ENCODE measurements around the gene NACC2. TPM values are rescaled to one million over a fixed set of nuclear protein-coding genes. Genes with fewer than 3 reads are reported as not detected.

Gene NACC2
- total and polyA plus RNA-seq, 2 donors (not counting 3 experiments of a cell fraction or from before 2014, with no cell fraction given) = 15.8 to 27.1 TPM

DNA sequence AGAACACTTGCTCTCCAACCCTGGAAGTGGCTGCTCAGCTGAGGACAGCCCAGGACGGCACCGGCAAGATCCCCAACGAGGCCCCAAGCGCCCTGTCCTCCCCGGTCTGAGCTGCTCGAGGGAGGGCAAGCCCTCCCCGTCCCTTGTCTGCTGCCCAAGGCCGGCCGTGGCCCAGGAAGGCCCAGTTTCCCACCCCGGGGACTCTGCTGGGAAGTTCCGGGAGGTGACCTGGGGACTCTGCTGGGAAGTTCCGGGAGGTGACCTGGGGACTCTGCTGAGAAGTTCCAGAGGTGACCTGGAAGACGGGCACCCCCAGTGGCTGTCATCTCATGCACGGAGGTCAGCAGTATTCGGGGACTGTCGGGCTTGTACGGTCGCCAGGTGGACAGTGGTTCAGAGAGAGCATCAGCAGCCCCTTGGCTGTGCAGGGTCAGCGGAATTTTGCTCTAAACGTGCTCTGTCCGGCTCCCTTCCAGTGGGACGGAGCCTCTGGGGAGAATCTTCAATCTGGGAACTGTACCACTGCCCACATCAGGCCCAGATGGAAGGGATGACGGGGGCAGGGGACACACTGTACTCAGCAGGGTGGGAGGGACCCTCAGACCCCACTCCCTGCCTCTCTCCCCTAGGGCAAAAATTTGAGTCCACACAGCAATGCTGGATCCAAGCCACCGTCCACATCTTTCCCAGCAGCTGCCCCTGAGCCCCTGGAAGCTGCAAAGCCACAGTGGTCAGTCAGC lies 7.2 kb downstream of the NACC2 start:
- dilution Hi-C loops (cut with MboI; ENCODE audit: extremely low pct_ligation_motif_present, low sequenced_read_pairs) = no loop called here
- no peak overlapping the region for H3K4me3 ChIP-seq (replicated peaks in 1 of 3; ENCODE audit: insufficient read depth in 1 of 3, low read depth in 1 of 3, low read length in 3 of 3)
- H3K27ac ChIP-seq (ENCODE audit: insufficient read depth, low read depth, low read length) = no peak overlapping the region
- no peaks in the 10 kb centered on the region for H3K9me3 ChIP-seq (replicated peaks; ENCODE audit: control insufficient read depth, insufficient read depth, low read length)
- no peak for TF ChIP-seq FOS (IDR thresholded peaks at IDR 0.05; ENCODE audit: borderline replicate concordance, insufficient read depth, low read length)
- H4K20me1 ChIP-seq (replicated peaks; ENCODE audit: control insufficient read depth, extremely low read depth, insufficient read depth, low read length) = no peaks in the 10 kb centered on the region
- CTCF ChIA-PET = interaction anchor here (0.9 to 4.4 kb wide), 2 partner anchors 33 to 45 kb away, joined by 4 to 148 read pairs; partner anchors contain the start of gene TMEM250
- no peaks in the 10 kb centered on the region for H3K9me1 ChIP-seq (replicated peaks; ENCODE audit: control insufficient read depth, extremely low read depth, insufficient read depth, low read length)
- H3K4me2 ChIP-seq (ENCODE audit: insufficient read depth, low read length) = no peak overlapping the region
- H3K9ac ChIP-seq (replicated peaks; ENCODE audit: extremely low read depth, insufficient read depth, low read length) = no peak overlapping the region
- BruUV-seq (replicated peaks) = no TSS peak
- no peak for FAIRE-seq
- H3K27me3 ChIP-seq (ENCODE audit: control insufficient read depth in 2 of 2, insufficient read depth in 2 of 2, low read length in 2 of 2) = no peaks in the 10 kb centered on the region
- H3K36me3 ChIP-seq (ENCODE audit: control insufficient read depth in 2 of 2, extremely low read depth in 1 of 2, insufficient read depth in 2 of 2, low read length in 2 of 2) = peaks cover 0 to 1% of the 10 kb centered on the region in 2 experiments
- no peak for DNase-seq (ENCODE audit: low read depth, low spot score)
- POLR2A ChIA-PET = no interaction called here
- H2AFZ ChIP-seq (ENCODE audit: low read depth, low read length) = no peak overlapping the region
- intact Hi-C loops (cut with micrococcal nuclease) = loop anchor here (5.0 kb wide), 1 partner anchor 139 kb away; no protein-coding TSS in a partner anchor
- peaks cover 92% of the 10 kb centered on the region for H3K79me2 ChIP-seq (ENCODE audit: control insufficient read depth, insufficient read depth, low read length)
- H3K4me1 ChIP-seq (ENCODE audit: control insufficient read depth, extremely low read depth, insufficient read depth, low read length) = peaks cover 9% of the 10 kb centered on the region

DNA sequence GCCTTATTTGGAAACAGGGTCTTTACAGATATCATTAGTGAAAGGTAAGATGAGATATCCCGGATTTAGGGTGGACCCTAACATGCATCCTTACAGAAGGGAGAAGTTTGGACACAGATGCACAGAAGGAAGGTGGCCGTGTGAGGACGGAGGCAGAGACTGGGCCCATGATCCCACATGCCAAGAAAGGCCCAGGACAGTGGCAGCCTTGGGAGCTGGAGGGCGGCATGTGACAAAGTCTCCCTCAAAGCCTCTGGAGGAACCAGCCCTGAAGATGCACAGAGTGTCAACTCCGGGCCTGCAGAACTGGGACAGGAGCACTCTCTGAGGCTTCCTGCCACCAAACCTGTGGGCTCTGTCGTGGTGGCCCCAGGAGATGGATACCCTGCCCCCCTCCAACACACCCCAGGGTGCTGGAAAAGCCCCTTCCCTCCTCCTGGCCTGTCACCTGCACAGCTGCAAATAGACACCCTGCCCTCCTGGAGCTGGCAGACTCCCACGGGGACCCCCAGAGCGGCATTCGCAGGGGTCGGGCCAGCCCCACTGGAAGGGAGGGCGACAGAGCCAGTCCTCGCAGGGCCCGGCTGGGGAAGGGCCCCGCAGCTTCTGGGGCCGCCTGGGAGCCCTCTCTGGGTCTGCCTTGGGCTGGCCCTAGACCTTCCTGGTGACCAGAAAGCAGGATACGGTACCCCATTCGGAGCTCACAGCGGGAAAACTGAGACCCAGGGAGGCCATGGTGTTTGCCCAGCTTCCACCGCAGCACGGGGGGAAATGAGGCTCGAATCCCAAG lies 7.9 kb downstream of the NACC2 start:
- peaks cover 92% of the 10 kb centered on the region for H3K79me2 ChIP-seq (ENCODE audit: control insufficient read depth, insufficient read depth, low read length)
- H3K4me2 ChIP-seq (ENCODE audit: insufficient read depth, low read length) = no peak overlapping the region
- ChIA-PET POLR2A (no interaction called here), CTCF (interaction anchor here (0.9 to 1.3 kb wide), 2 partner anchors 35 to 46 kb away, joined by 4 to 5 read pairs; no protein-coding TSS in a partner anchor)
- TF ChIP-seq, protein P1, sequence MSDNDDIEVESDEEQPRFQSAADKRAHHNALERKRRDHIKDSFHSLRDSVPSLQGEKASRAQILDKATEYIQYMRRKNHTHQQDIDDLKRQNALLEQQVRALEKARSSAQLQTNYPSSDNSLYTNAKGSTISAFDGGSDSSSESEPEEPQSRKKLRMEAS (IDR thresholded peaks at IDR 0.05; ENCODE audit: insufficient read depth, insufficient read length) = no peak
- TF ChIP-seq FOS (IDR thresholded peaks at IDR 0.05; ENCODE audit: borderline replicate concordance, insufficient read depth, low read length) = no peak
- TF ChIP-seq JUN (IDR thresholded peaks at IDR 0.05; ENCODE audit: borderline replicate concordance, insufficient read depth, insufficient read length, low read depth) = no peak
- no peak for TF ChIP-seq POLR2AphosphoS5 (IDR thresholded peaks at IDR 0.05; ENCODE audit: insufficient read depth, low read depth, low read length)
- TF ChIP-seq, protein P2, sequence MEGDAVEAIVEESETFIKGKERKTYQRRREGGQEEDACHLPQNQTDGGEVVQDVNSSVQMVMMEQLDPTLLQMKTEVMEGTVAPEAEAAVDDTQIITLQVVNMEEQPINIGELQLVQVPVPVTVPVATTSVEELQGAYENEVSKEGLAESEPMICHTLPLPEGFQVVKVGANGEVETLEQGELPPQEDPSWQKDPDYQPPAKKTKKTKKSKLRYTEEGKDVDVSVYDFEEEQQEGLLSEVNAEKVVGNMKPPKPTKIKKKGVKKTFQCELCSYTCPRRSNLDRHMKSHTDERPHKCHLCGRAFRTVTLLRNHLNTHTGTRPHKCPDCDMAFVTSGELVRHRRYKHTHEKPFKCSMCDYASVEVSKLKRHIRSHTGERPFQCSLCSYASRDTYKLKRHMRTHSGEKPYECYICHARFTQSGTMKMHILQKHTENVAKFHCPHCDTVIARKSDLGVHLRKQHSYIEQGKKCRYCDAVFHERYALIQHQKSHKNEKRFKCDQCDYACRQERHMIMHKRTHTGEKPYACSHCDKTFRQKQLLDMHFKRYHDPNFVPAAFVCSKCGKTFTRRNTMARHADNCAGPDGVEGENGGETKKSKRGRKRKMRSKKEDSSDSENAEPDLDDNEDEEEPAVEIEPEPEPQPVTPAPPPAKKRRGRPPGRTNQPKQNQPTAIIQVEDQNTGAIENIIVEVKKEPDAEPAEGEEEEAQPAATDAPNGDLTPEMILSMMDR (IDR thresholded peaks at IDR 0.05; ENCODE audit: extremely low read depth in 1 of 2, insufficient read depth in 1 of 2, low read depth in 1 of 2, low read length in 2 of 2) = no peak
- no peak for TF ChIP-seq GATA2 (IDR thresholded peaks at IDR 0.05; ENCODE audit: insufficient read depth, insufficient read length, low read depth, low read length)
- TF ChIP-seq EZH2 (IDR thresholded peaks at IDR 0.05; ENCODE audit: borderline replicate concordance, low read depth, low read length, severe bottlenecking) = no peak
- no peak for TF ChIP-seq MYC (IDR thresholded peaks at IDR 0.05; ENCODE audit: low read depth, low read length)
- TF ChIP-seq POLR2A (IDR thresholded peaks at IDR 0.05; ENCODE audit: low read depth, low read length) = no peak
- H4K20me1 ChIP-seq (replicated peaks; ENCODE audit: control insufficient read depth, extremely low read depth, insufficient read depth, low read length) = no peaks in the 10 kb centered on the region
- no peak overlapping the region for H3K9ac ChIP-seq (replicated peaks; ENCODE audit: extremely low read depth, insufficient read depth, low read length)
- BruUV-seq (replicated peaks) = no TSS peak
- H3K27ac ChIP-seq (ENCODE audit: insufficient read depth, low read depth, low read length) = no peak overlapping the region
- H3K9me1 ChIP-seq (replicated peaks; ENCODE audit: control insufficient read depth, extremely low read depth, insufficient read depth, low read length) = no peaks in the 10 kb centered on the region
- no peaks in the 10 kb centered on the region for H3K9me3 ChIP-seq (replicated peaks; ENCODE audit: control insufficient read depth, insufficient read depth, low read length)
- dilution Hi-C loops (cut with MboI; ENCODE audit: extremely low pct_ligation_motif_present, low sequenced_read_pairs) (no loop called here), intact Hi-C loops (cut with micrococcal nuclease) (loop anchor here (5.0 kb wide), 1 partner anchor 140 kb away; no protein-coding TSS in a partner anchor)
- peaks cover 9% of the 10 kb centered on the region for H3K4me1 ChIP-seq (ENCODE audit: control insufficient read depth, extremely low read depth, insufficient read depth, low read length)
- H3K36me3 ChIP-seq (ENCODE audit: control insufficient read depth in 2 of 2, extremely low read depth in 1 of 2, insufficient read depth in 2 of 2, low read length in 2 of 2) = peaks cover 0 to 4% of the 10 kb centered on the region in 2 experiments
- H2AFZ ChIP-seq (ENCODE audit: low read depth, low read length) = no peak overlapping the region
- no peak overlapping the region for H3K4me3 ChIP-seq (replicated peaks in 1 of 3; ENCODE audit: insufficient read depth in 1 of 3, low read depth in 1 of 3, low read length in 3 of 3)
- H3K27me3 ChIP-seq (ENCODE audit: control insufficient read depth in 2 of 2, insufficient read depth in 2 of 2, low read length in 2 of 2) = no peaks in the 10 kb centered on the region
- DNase-seq (ENCODE audit: low read depth, low spot score) (no peak), FAIRE-seq (no peak)
